ENCODE data around the gene ASB6. TPM values are rescaled to one million over a fixed set of nuclear protein-coding genes. Genes with fewer than 3 reads are reported as not detected.
A peak's percentile ranks its signal among the peaks of the same experiment; 100 is the strongest.

The ASB6 gene
- total and polyA plus RNA-seq, 2 of the 13 experiments (the other 11 are each of a cell fraction or from before 2014, with no cell fraction given) = 8.2 to 8.4 TPM

DNA sequence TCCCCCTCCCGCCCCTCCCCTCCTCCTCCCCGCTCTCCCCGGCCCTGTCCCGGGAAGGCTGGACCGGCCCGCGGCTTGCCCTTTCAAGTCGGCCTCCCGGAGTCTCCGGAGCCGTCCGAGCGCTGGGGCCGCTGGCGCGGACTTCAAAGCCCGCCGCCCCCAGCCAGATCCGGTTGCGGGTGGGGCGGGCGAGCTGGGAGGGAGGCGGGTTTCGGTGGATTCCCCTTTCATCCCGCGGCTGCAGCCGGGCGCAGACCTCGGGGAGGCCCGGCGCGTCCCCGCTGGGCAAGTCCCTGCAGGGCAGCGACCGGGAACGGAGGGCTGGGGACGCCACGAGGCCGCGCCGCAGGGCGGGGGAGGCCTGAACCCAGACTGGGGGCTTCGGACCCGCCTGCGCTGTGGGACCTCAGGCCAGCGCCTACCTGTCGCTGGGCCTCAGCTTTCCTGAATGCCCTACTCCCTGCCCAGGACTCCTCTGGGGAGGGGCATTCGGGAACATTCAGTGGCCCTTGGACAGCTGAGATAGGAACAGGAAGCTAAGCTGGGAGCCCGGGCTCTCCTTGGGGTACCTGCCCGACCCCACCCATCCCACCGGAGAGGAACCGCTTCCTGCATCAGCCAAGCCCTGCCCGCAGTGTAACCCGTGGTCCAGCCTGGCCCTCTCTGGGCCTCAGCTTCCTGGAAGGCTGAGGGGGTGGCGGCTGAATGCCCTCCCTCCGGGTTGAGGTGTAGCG lies 44.4 kb downstream of the ASB6 start (continued):
- TF ChIP-seq, protein P1, sequence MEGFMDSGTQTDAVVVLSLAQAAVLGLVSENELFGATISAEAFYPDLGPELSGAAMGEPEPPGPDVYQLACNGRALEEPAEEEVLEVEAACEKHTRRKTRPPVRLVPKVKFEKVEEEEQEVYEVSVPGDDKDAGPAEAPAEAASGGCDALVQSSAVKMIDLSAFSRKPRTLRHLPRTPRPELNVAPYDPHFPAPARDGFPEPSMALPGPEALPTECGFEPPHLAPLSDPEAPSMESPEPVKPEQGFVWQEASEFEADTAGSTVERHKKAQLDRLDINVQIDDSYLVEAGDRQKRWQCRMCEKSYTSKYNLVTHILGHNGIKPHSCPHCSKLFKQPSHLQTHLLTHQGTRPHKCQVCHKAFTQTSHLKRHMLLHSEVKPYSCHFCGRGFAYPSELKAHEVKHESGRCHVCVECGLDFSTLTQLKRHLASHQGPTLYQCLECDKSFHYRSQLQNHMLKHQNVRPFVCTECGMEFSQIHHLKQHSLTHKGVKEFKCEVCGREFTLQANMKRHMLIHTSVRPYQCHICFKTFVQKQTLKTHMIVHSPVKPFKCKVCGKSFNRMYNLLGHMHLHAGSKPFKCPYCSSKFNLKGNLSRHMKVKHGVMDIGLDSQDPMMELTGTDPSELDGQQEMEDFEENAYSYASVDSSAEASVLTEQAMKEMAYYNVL (CRISPR knock-in tag; IDR thresholded peaks at IDR 0.05; ENCODE audit: borderline replicate concordance) = no peak
- peak; percentile 87 for TF ChIP-seq HOXD1 (CRISPR knock-in tag; IDR thresholded peaks at IDR 0.05)
- no peak for TF ChIP-seq ZNF496 (CRISPR knock-in tag; IDR thresholded peaks at IDR 0.05; ENCODE audit: insufficient replicate concordance)
- no peak; the same call in 1 of the 2 replicates for TF ChIP-seq ZSCAN21 (CRISPR knock-in tag; IDR thresholded peaks at IDR 0.05; ENCODE audit: borderline replicate concordance)
- TF ChIP-seq, protein P2, sequence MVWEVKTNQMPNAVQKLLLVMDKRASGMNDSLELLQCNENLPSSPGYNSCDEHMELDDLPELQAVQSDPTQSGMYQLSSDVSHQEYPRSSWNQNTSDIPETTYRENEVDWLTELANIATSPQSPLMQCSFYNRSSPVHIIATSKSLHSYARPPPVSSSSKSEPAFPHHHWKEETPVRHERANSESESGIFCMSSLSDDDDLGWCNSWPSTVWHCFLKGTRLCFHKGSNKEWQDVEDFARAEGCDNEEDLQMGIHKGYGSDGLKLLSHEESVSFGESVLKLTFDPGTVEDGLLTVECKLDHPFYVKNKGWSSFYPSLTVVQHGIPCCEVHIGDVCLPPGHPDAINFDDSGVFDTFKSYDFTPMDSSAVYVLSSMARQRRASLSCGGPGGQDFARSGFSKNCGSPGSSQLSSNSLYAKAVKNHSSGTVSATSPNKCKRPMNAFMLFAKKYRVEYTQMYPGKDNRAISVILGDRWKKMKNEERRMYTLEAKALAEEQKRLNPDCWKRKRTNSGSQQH (CRISPR knock-in tag; IDR thresholded peaks at IDR 0.05; ENCODE audit: low read depth) = no peak
- TF ChIP-seq, protein P3, sequence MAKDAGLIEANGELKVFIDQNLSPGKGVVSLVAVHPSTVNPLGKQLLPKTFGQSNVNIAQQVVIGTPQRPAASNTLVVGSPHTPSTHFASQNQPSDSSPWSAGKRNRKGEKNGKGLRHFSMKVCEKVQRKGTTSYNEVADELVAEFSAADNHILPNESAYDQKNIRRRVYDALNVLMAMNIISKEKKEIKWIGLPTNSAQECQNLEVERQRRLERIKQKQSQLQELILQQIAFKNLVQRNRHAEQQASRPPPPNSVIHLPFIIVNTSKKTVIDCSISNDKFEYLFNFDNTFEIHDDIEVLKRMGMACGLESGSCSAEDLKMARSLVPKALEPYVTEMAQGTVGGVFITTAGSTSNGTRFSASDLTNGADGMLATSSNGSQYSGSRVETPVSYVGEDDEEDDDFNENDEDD (CRISPR knock-in tag; IDR thresholded peaks at IDR 0.05; ENCODE audit: borderline replicate concordance) = peak; percentile 66; the same call in 1 of the 2 replicates
- peak; percentile 36; the same call in 1 of the 2 replicates for TF ChIP-seq ZNF570 (CRISPR knock-in tag; IDR thresholded peaks at IDR 0.05; ENCODE audit: borderline replicate concordance)
- no peak for TF ChIP-seq MTF2 (CRISPR knock-in tag; IDR thresholded peaks at IDR 0.05; ENCODE audit: borderline replicate concordance)
- TF ChIP-seq ZNF724P (CRISPR knock-in tag; IDR thresholded peaks at IDR 0.05; ENCODE audit: borderline replicate concordance) = no peak; the same call in 1 of the 2 replicates
- TF ChIP-seq, protein P4, sequence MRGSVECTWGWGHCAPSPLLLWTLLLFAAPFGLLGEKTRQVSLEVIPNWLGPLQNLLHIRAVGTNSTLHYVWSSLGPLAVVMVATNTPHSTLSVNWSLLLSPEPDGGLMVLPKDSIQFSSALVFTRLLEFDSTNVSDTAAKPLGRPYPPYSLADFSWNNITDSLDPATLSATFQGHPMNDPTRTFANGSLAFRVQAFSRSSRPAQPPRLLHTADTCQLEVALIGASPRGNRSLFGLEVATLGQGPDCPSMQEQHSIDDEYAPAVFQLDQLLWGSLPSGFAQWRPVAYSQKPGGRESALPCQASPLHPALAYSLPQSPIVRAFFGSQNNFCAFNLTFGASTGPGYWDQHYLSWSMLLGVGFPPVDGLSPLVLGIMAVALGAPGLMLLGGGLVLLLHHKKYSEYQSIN (CRISPR knock-in tag; IDR thresholded peaks at IDR 0.05; ENCODE audit: borderline replicate concordance) = no peak
- no peak for TF ChIP-seq ZNF20 (CRISPR knock-in tag; IDR thresholded peaks at IDR 0.05)
- TF ChIP-seq ZNF569 (CRISPR knock-in tag; IDR thresholded peaks at IDR 0.05; ENCODE audit: borderline replicate concordance) = 0 out of 2 replicates have a peak, but pooled peaks have one; percentile 32
- peak; percentile 86 for TF ChIP-seq FOXA3 (CRISPR knock-in tag; IDR thresholded peaks at IDR 0.05)
- TF ChIP-seq, protein P5, sequence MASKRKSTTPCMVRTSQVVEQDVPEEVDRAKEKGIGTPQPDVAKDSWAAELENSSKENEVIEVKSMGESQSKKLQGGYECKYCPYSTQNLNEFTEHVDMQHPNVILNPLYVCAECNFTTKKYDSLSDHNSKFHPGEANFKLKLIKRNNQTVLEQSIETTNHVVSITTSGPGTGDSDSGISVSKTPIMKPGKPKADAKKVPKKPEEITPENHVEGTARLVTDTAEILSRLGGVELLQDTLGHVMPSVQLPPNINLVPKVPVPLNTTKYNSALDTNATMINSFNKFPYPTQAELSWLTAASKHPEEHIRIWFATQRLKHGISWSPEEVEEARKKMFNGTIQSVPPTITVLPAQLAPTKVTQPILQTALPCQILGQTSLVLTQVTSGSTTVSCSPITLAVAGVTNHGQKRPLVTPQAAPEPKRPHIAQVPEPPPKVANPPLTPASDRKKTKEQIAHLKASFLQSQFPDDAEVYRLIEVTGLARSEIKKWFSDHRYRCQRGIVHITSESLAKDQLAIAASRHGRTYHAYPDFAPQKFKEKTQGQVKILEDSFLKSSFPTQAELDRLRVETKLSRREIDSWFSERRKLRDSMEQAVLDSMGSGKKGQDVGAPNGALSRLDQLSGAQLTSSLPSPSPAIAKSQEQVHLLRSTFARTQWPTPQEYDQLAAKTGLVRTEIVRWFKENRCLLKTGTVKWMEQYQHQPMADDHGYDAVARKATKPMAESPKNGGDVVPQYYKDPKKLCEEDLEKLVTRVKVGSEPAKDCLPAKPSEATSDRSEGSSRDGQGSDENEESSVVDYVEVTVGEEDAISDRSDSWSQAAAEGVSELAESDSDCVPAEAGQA (IDR thresholded peaks at IDR 0.05; ENCODE audit: low read depth) = peak; percentile 25; the same call in 1 of the 2 replicates
- TF ChIP-seq, protein P5 (CRISPR knock-in tag; IDR thresholded peaks at IDR 0.05; ENCODE audit: borderline replicate concordance) = peak; percentile 62; the same call in 1 of the 2 replicates
- TF ChIP-seq ZNF234 (CRISPR knock-in tag; conservative IDR thresholded peaks at IDR 0.05) = peak; percentile 64; the same call in 1 of the 2 replicates
